HCT116 (cell line): Measurements from ENCODE around the gene KIR3DL3.
"Not testable (repeated sequence)": the region's sequence is repeated elsewhere in the genome, so short reads cannot be mapped to it uniquely, and the experiment has no call there.

Experiments
- CEBPB ChIP-seq: IDR thresholded peaks from 2 replicates; pipeline ENCODE4 v1.6.1; 2012; ENCODE audit warnings: low read depth
- EGR1 ChIP-seq: IDR thresholded peaks from 2 replicates; pipeline ENCODE4 v1.6.1; 2012; ENCODE audit warnings: low read depth
- EZH2 ChIP-seq: fragments of 200-600 bp; sonication (generic); IDR thresholded peaks from 2 replicates; pipeline ENCODE4 v1.6.1; 2017; ENCODE audit warnings: antibody characterized with exemption, mixed run types
- EZH2phosphoT487 ChIP-seq: fragments of 200-600 bp; IDR thresholded peaks from 2 replicates; pipeline ENCODE4 v1.6.1; 2018; ENCODE audit warnings: antibody characterized with exemption, borderline replicate concordance
- JUND ChIP-seq: IDR thresholded peaks from 2 replicates; pipeline ENCODE4 v1.6.1; 2012
- POLR2A ChIP-seq: IDR thresholded peaks from 2 replicates; pipeline ENCODE4 v1.7.0; 2011; ENCODE audit warnings: borderline replicate concordance; ENCODE audit not compliant: insufficient read depth, insufficient read length; ENCODE audit errors: extremely low read depth
- POLR2AphosphoS5 ChIP-seq: IDR thresholded peaks from 2 replicates; pipeline ENCODE4 v1.6.1; 2011; ENCODE audit warnings: mild to moderate bottlenecking, low read depth, low read length, moderate library complexity
- SP1 ChIP-seq: IDR thresholded peaks from 2 replicates; pipeline ENCODE4 v1.6.1; 2012; ENCODE audit warnings: low read depth
- YY1 ChIP-seq: IDR thresholded peaks from 2 replicates; pipeline ENCODE4 v1.6.1; 2011; ENCODE audit warnings: low read length, low read depth, moderate library complexity, mild to moderate bottlenecking; ENCODE audit not compliant: insufficient replicate concordance; ENCODE audit errors: extremely low read depth
- ZFX ChIP-seq: fragments of 450-650 bp; IDR thresholded peaks from 2 replicates; pipeline ENCODE4 v1.6.1; 2017
- TF ChIP-seq, protein P1 (sequence below), 3 experiments: fragments of 200-600 bp in 1 of 3; sonication (generic) in 1 of 3; IDR thresholded peaks in 2 of 3; conservative IDR thresholded peaks in 1 of 3; 2 replicates each; pipeline ENCODE4 v1.5.1; 2012 to 2017; ENCODE audit warnings: low read depth in 2 of 3, low read length in 2 of 3, antibody characterized with exemption in 1 of 3, borderline replicate concordance in 1 of 3, control low read depth in 1 of 3, mild to moderate bottlenecking in 1 of 3, mixed read lengths in 1 of 3, mixed run types in 1 of 3, moderate library complexity in 1 of 3; ENCODE audit not compliant: insufficient read depth in 1 of 3
- TF ChIP-seq, protein P2 (sequence below): IDR thresholded peaks from 2 replicates; pipeline ENCODE4 v1.6.1; 2012
- TF ChIP-seq, protein P3 (sequence below): IDR thresholded peaks from 2 replicates; pipeline ENCODE4 v1.6.1; 2012; ENCODE audit warnings: low read depth

DNA sequence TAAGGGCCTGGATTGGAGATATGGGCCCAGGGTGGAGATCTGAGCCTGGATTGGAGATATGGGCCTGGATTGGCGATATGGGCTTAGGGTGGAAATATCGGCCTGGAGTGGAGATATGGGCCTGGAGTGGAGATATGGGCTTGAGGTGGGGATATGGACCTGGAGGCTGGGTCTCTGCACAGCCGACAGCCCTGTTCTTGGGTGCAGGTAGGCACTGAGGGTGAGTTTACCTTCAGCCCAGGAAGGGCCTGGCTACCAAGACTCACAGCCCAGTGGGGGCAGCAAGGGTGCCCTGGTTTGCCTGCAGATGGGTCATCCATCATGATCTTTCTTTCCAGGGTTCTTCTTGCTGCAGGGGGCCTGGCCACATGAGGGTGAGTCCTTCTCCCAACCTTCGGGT lies 46.3 kb downstream of the KIR3DL3 start:
- not testable (repeated sequence) for TF ChIP-seq EZH2, POLR2AphosphoS5, CEBPB, POLR2A, EZH2phosphoT487, EGR1, YY1, SP1, ZFX, JUND
- TF ChIP-seq, protein P1, sequence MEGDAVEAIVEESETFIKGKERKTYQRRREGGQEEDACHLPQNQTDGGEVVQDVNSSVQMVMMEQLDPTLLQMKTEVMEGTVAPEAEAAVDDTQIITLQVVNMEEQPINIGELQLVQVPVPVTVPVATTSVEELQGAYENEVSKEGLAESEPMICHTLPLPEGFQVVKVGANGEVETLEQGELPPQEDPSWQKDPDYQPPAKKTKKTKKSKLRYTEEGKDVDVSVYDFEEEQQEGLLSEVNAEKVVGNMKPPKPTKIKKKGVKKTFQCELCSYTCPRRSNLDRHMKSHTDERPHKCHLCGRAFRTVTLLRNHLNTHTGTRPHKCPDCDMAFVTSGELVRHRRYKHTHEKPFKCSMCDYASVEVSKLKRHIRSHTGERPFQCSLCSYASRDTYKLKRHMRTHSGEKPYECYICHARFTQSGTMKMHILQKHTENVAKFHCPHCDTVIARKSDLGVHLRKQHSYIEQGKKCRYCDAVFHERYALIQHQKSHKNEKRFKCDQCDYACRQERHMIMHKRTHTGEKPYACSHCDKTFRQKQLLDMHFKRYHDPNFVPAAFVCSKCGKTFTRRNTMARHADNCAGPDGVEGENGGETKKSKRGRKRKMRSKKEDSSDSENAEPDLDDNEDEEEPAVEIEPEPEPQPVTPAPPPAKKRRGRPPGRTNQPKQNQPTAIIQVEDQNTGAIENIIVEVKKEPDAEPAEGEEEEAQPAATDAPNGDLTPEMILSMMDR (IDR thresholded peaks at IDR 0.05 in 2 of 3, conservative IDR thresholded peaks at IDR 0.05 in 1 of 3; ENCODE audit: borderline replicate concordance in 1 of 3, insufficient read depth in 1 of 3, low read depth in 2 of 3, low read length in 2 of 3), result not testable (repeated sequence)
- TF ChIP-seq, protein P2, sequence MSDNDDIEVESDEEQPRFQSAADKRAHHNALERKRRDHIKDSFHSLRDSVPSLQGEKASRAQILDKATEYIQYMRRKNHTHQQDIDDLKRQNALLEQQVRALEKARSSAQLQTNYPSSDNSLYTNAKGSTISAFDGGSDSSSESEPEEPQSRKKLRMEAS, result not testable (repeated sequence)
- TF ChIP-seq, protein P3, sequence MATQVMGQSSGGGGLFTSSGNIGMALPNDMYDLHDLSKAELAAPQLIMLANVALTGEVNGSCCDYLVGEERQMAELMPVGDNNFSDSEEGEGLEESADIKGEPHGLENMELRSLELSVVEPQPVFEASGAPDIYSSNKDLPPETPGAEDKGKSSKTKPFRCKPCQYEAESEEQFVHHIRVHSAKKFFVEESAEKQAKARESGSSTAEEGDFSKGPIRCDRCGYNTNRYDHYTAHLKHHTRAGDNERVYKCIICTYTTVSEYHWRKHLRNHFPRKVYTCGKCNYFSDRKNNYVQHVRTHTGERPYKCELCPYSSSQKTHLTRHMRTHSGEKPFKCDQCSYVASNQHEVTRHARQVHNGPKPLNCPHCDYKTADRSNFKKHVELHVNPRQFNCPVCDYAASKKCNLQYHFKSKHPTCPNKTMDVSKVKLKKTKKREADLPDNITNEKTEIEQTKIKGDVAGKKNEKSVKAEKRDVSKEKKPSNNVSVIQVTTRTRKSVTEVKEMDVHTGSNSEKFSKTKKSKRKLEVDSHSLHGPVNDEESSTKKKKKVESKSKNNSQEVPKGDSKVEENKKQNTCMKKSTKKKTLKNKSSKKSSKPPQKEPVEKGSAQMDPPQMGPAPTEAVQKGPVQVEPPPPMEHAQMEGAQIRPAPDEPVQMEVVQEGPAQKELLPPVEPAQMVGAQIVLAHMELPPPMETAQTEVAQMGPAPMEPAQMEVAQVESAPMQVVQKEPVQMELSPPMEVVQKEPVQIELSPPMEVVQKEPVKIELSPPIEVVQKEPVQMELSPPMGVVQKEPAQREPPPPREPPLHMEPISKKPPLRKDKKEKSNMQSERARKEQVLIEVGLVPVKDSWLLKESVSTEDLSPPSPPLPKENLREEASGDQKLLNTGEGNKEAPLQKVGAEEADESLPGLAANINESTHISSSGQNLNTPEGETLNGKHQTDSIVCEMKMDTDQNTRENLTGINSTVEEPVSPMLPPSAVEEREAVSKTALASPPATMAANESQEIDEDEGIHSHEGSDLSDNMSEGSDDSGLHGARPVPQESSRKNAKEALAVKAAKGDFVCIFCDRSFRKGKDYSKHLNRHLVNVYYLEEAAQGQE, result not testable (repeated sequence)
